ENCODE results near the gene MMRN2.
"Not testable (repeated sequence)": the region's sequence is repeated elsewhere in the genome, so short reads cannot be mapped to it uniquely, and the experiment has no call there.

MMRN2 gene

GRCh38 chr10:86999802-87000403, 42.5 kb upstream of the MMRN2 start:
- 55% methylated on average over 5 of the region's 6 CpGs for WGBS
- not testable (repeated sequence) for H4K8ac ChIP-seq (ENCODE audit: low read length); H3K4me3 ChIP-seq (ENCODE audit: insufficient read depth in 1 of 2, low read depth in 1 of 2, low read length in 2 of 2); H3K4me1 ChIP-seq (ENCODE audit: control insufficient read depth, insufficient read depth, low read depth, low read length); H3K14ac ChIP-seq (ENCODE audit: low read length in 2 of 2); H2AFZ ChIP-seq (ENCODE audit: low read depth, low read length); DNase-seq; H4K91ac ChIP-seq (ENCODE audit: low read length); H3K4me2 ChIP-seq (ENCODE audit: low read length, poor library complexity, severe bottlenecking); H3K27me3 ChIP-seq (ENCODE audit: control insufficient read depth in 1 of 2, insufficient read depth in 1 of 2, low read length in 2 of 2); H3K4ac ChIP-seq (ENCODE audit: low read depth in 1 of 2, low read length in 2 of 2); H2BK15ac ChIP-seq (ENCODE audit: low read depth, poor library complexity, severe bottlenecking); H3K9ac ChIP-seq (ENCODE audit: low read length); H3K9me3 ChIP-seq (ENCODE audit: control insufficient read depth, low read length); H3K23ac ChIP-seq (ENCODE audit: low read length in 2 of 2); H2BK120ac ChIP-seq (ENCODE audit: low read depth, low read length); H2BK12ac ChIP-seq (ENCODE audit: low read length in 2 of 2); H3K27ac ChIP-seq (ENCODE audit: low read length, poor library complexity, severe bottlenecking); H3K79me1 ChIP-seq (replicated peaks; ENCODE audit: low read length, poor library complexity, severe bottlenecking); H2AK5ac ChIP-seq (ENCODE audit: low read length, severe bottlenecking); H3K18ac ChIP-seq (ENCODE audit: low read depth in 1 of 2, low read length in 2 of 2); H2BK5ac ChIP-seq (ENCODE audit: low read depth, low read length, poor library complexity, severe bottlenecking)
- peaks cover 0 to 13% of the 10 kb centered on the region in 2 experiments for H3K36me3 ChIP-seq (ENCODE audit: control insufficient read depth in 1 of 2, insufficient read depth in 2 of 2, low read depth in 1 of 2, low read length in 2 of 2)

- Histone ChIP-seq H2BK15ac (ENCODE audit: low read depth, poor library complexity, severe bottlenecking) (no peak overlapping the region), H3K9ac (ENCODE audit: low read length) (no peak overlapping the region), H3K27me3 (ENCODE audit: control insufficient read depth in 1 of 2, insufficient read depth in 1 of 2, low read length in 2 of 2) (no peaks in the 10 kb centered on the region), H3K18ac (ENCODE audit: low read depth in 1 of 2, low read length in 2 of 2) (no peak overlapping the region), H2BK5ac (ENCODE audit: low read depth, low read length, poor library complexity, severe bottlenecking) (no peak overlapping the region), H3K9me3 (ENCODE audit: control insufficient read depth, low read length) (no peaks in the 10 kb centered on the region), H3K4me3 (ENCODE audit: insufficient read depth in 1 of 2, low read depth in 1 of 2, low read length in 2 of 2) (no peak overlapping the region), H2AK5ac (ENCODE audit: low read length, severe bottlenecking) (no peak overlapping the region), H3K36me3 (ENCODE audit: control insufficient read depth in 1 of 2, insufficient read depth in 2 of 2, low read depth in 1 of 2, low read length in 2 of 2) (peaks cover 0 to 30% of the 10 kb centered on the region in 2 experiments), H3K4ac (ENCODE audit: low read depth in 1 of 2, low read length in 2 of 2) (no peak overlapping the region), H4K91ac (ENCODE audit: low read length) (no peak overlapping the region), H3K23ac (ENCODE audit: low read length in 2 of 2) (no peak overlapping the region), H2BK120ac (ENCODE audit: low read depth, low read length) (no peak overlapping the region), H4K8ac (ENCODE audit: low read length) (no peak overlapping the region), H3K27ac (ENCODE audit: low read length, poor library complexity, severe bottlenecking) (no peak overlapping the region), H3K4me1 (ENCODE audit: control insufficient read depth, insufficient read depth, low read depth, low read length) (no peaks in the 10 kb centered on the region), H2AFZ (ENCODE audit: low read depth, low read length) (no peak overlapping the region), H3K79me1 (replicated peaks; ENCODE audit: low read length, poor library complexity, severe bottlenecking) (no peaks in the 10 kb centered on the region), H2BK12ac (ENCODE audit: low read length in 2 of 2) (no peak overlapping the region), H3K14ac (ENCODE audit: low read length in 2 of 2) (no peak overlapping the region), H3K4me2 (ENCODE audit: low read length, poor library complexity, severe bottlenecking) (no peak overlapping the region)
- WGBS = no CpG with 5 or more reads among the region's 2 CpGs
- DNase-seq = no peak
These were observed 35.5 kb upstream of the MMRN2 start for GRCh38 chr10:86992929-86993328.

- H4K91ac ChIP-seq (ENCODE audit: low read length) = no peak overlapping the region
- no peak overlapping the region for H3K14ac ChIP-seq (ENCODE audit: low read length in 2 of 2)
- H2AFZ ChIP-seq (ENCODE audit: low read depth, low read length) = no peak overlapping the region
- H3K4ac ChIP-seq (ENCODE audit: low read depth in 1 of 2, low read length in 2 of 2) = no peak overlapping the region
- H3K79me1 ChIP-seq (replicated peaks; ENCODE audit: low read length, poor library complexity, severe bottlenecking) = no peaks in the 10 kb centered on the region
- no peak for DNase-seq
- no peak overlapping the region for H3K4me2 ChIP-seq (ENCODE audit: low read length, poor library complexity, severe bottlenecking)
- no peaks in the 10 kb centered on the region for H3K27me3 ChIP-seq (ENCODE audit: control insufficient read depth in 1 of 2, insufficient read depth in 1 of 2, low read length in 2 of 2)
- H3K27ac ChIP-seq (ENCODE audit: low read length, poor library complexity, severe bottlenecking) = no peak overlapping the region
- H2BK12ac ChIP-seq (ENCODE audit: low read length in 2 of 2) = no peak overlapping the region
- no peak overlapping the region for H4K8ac ChIP-seq (ENCODE audit: low read length)
- H2BK15ac ChIP-seq (ENCODE audit: low read depth, poor library complexity, severe bottlenecking) = no peak overlapping the region
- no peaks in the 10 kb centered on the region for H3K4me1 ChIP-seq (ENCODE audit: control insufficient read depth, insufficient read depth, low read depth, low read length)
- no peak overlapping the region for H2AK5ac ChIP-seq (ENCODE audit: low read length, severe bottlenecking)
- no peak overlapping the region for H2BK5ac ChIP-seq (ENCODE audit: low read depth, low read length, poor library complexity, severe bottlenecking)
- no peaks in the 10 kb centered on the region for H3K9me3 ChIP-seq (ENCODE audit: control insufficient read depth, low read length)
- peaks cover 0 to 30% of the 10 kb centered on the region in 2 experiments for H3K36me3 ChIP-seq (ENCODE audit: control insufficient read depth in 1 of 2, insufficient read depth in 2 of 2, low read depth in 1 of 2, low read length in 2 of 2)
- H3K4me3 ChIP-seq (ENCODE audit: insufficient read depth in 1 of 2, low read depth in 1 of 2, low read length in 2 of 2) = no peak overlapping the region
- no peak overlapping the region for H3K18ac ChIP-seq (ENCODE audit: low read depth in 1 of 2, low read length in 2 of 2)
- no peak overlapping the region for H2BK120ac ChIP-seq (ENCODE audit: low read depth, low read length)
- H3K9ac ChIP-seq (ENCODE audit: low read length) = no peak overlapping the region
- no peak overlapping the region for H3K23ac ChIP-seq (ENCODE audit: low read length in 2 of 2)
These were observed 35.0 kb upstream of the MMRN2 start for GRCh38 chr10:86992456-86992855.

GRCh38 chr10:86991362-86991761, 33.9 kb upstream of the MMRN2 start:
- H3K9me3 ChIP-seq (ENCODE audit: control insufficient read depth, low read length); H2AFZ ChIP-seq (ENCODE audit: low read depth, low read length); H2BK15ac ChIP-seq (ENCODE audit: low read depth, poor library complexity, severe bottlenecking); H2AK5ac ChIP-seq (ENCODE audit: low read length, severe bottlenecking); H3K18ac ChIP-seq (ENCODE audit: low read depth in 1 of 2, low read length in 2 of 2); H3K23ac ChIP-seq (ENCODE audit: low read length in 2 of 2); H3K4me2 ChIP-seq (ENCODE audit: low read length, poor library complexity, severe bottlenecking); H2BK120ac ChIP-seq (ENCODE audit: low read depth, low read length); H3K14ac ChIP-seq (ENCODE audit: low read length in 2 of 2); DNase-seq; H3K9ac ChIP-seq (ENCODE audit: low read length); H3K79me1 ChIP-seq (replicated peaks; ENCODE audit: low read length, poor library complexity, severe bottlenecking); H2BK12ac ChIP-seq (ENCODE audit: low read length in 2 of 2); H4K8ac ChIP-seq (ENCODE audit: low read length); H3K4ac ChIP-seq (ENCODE audit: low read depth in 1 of 2, low read length in 2 of 2); H3K4me1 ChIP-seq (ENCODE audit: control insufficient read depth, insufficient read depth, low read depth, low read length); H3K27me3 ChIP-seq (ENCODE audit: control insufficient read depth in 1 of 2, insufficient read depth in 1 of 2, low read length in 2 of 2); H3K27ac ChIP-seq (ENCODE audit: low read length, poor library complexity, severe bottlenecking); H4K91ac ChIP-seq (ENCODE audit: low read length); H3K4me3 ChIP-seq (ENCODE audit: insufficient read depth in 1 of 2, low read depth in 1 of 2, low read length in 2 of 2); H2BK5ac ChIP-seq (ENCODE audit: low read depth, low read length, poor library complexity, severe bottlenecking): not testable (repeated sequence)
- peaks cover 0 to 27% of the 10 kb centered on the region in 2 experiments for H3K36me3 ChIP-seq (ENCODE audit: control insufficient read depth in 1 of 2, insufficient read depth in 2 of 2, low read depth in 1 of 2, low read length in 2 of 2)
- no CpG with 5 or more reads among the region's 12 CpGs for WGBS

Measured in mesenchymal stem cell (in vitro differentiated cells and primary cell).